HepG2 (cell line): ENCODE results near the gene THOP1. TPM values are rescaled to one million over a fixed set of nuclear protein-coding genes. Genes with fewer than 3 reads are reported as not detected.
"Not testable (repeated sequence)": the region's sequence is repeated elsewhere in the genome, so short reads cannot be mapped to it uniquely, and the experiment has no call there.

Source experiments
- ATAC-seq: fragments of 200-7000 bp; cut with Tn5 transposase; 3 replicates; pipeline ENCODE4 v1.9.1; 2020; ENCODE audit warnings: mild to moderate bottlenecking, moderate library complexity
- BruUV-seq: library from RNA; stranded (reverse); fragments of 400-500 nt; replicated peaks from 2 replicates; lab custom pipeline; 2021; lab: Mats Ljungman, UMichigan
- CTCF ChIA-PET: fragments of 300-600 bp; formaldehyde crosslinking; extraction: SDS; loops from one replicate; lab custom pipeline; 2021; ENCODE audit warnings: low total read pairs, inconsistent platforms, low intra/inter-chr PET ratio; lab: Yijun Ruan, JAX
- POLR2A ChIA-PET: fragments of 350-600 bp; sonication (Branson Sonifier 250); formaldehyde crosslinking; loops from one replicate; lab custom pipeline; 2020; ENCODE audit warnings: antibody characterized with exemption, inconsistent platforms; lab: Yijun Ruan, JAX
- DNase-seq: peaks from one replicate; pipeline ENCODE4 v3.0.0-alpha.2; 2015; ENCODE audit warnings: low spot score
- FAIRE-seq: peaks from 3 replicates; lab custom pipeline; 2011; peaks lifted over from hg19 to GRCh38; lab: Jason Lieb, UNC
- H2AFZ ChIP-seq: one replicate; pipeline ENCODE4 v1.6.1; 2011; ENCODE audit warnings: low read length, inconsistent platforms
- H3K27ac ChIP-seq: fragments of 300-600 bp; 3 replicates; pipeline ENCODE4 v1.8.0; 2011; ENCODE audit warnings: mixed run types, mild to moderate bottlenecking, mixed read lengths, low read length, inconsistent platforms; ENCODE audit not compliant: insufficient read depth; ENCODE audit errors: extremely low read length
- H3K27me3 ChIP-seq, 2 experiments: fragments of 200-600 bp in 1 of 2; 2 replicates in 1 of 2; 3 replicates in 1 of 2; pipeline versions ENCODE4 v1.6.0 to v1.8.0; 2011; ENCODE audit warnings: low read length in 2 of 2, mild to moderate bottlenecking in 2 of 2, moderate library complexity in 2 of 2, inconsistent platforms in 1 of 2; ENCODE audit not compliant: insufficient read depth in 2 of 2, control insufficient read depth in 1 of 2
- H3K36me3 ChIP-seq, 2 experiments: fragments of 200-600 bp in 1 of 2; replicated peaks in 1 of 2; 2 replicates in 1 of 2; 3 replicates in 1 of 2; pipeline versions ENCODE4 v1.5.1 to v1.8.0; 2011; ENCODE audit warnings: low read length in 2 of 2, inconsistent platforms in 1 of 2; ENCODE audit not compliant: insufficient read depth in 2 of 2, control insufficient read depth in 1 of 2
- H3K4me1 ChIP-seq: 2 replicates; pipeline ENCODE4 v1.5.1; 2012; ENCODE audit warnings: low read length, inconsistent platforms; ENCODE audit not compliant: insufficient read depth
- H3K4me2 ChIP-seq: 2 replicates; pipeline ENCODE4 v1.6.0; 2011; ENCODE audit warnings: low read depth, low read length, inconsistent platforms
- H3K4me3 ChIP-seq, 3 experiments: fragments of 200-600 bp in 1 of 3; sonication (generic), shearing (Covaris generic) in 1 of 3; replicated peaks in 1 of 3; 2 replicates each; pipeline ENCODE4 v1.5.1; 2011 to 2016; ENCODE audit warnings: low read length in 3 of 3, inconsistent platforms in 2 of 3, low read depth in 2 of 3, mild to moderate bottlenecking in 2 of 3, control low read depth in 1 of 3, mixed read lengths in 1 of 3; ENCODE audit not compliant: insufficient read depth in 1 of 3
- H3K79me2 ChIP-seq: one replicate; pipeline ENCODE4 v1.6.1; 2011; ENCODE audit warnings: low read length, inconsistent platforms; ENCODE audit not compliant: insufficient read depth
- H3K9ac ChIP-seq: 2 replicates; pipeline ENCODE4 v1.6.0; 2011; ENCODE audit warnings: mild to moderate bottlenecking, low read depth, low read length, inconsistent platforms; ENCODE audit not compliant: insufficient read depth
- H3K9me3 ChIP-seq: 2 replicates; pipeline ENCODE4 v1.5.1; 2012; ENCODE audit warnings: mild to moderate bottlenecking, low read length
- H4K20me1 ChIP-seq: 2 replicates; pipeline ENCODE4 v1.6.0; 2011; ENCODE audit warnings: inconsistent platforms, mild to moderate bottlenecking, low read length, moderate library complexity; ENCODE audit not compliant: insufficient read depth
- AGO2 ChIP-seq: fragments of 200-400 bp; formaldehyde crosslinking; optimal IDR thresholded peaks from 2 replicates; pipeline ENCODE3; 2017; ENCODE audit warnings: mild to moderate bottlenecking, low read depth, low read length, moderate library complexity
- BCL6 ChIP-seq: IDR thresholded peaks from 2 replicates; pipeline ENCODE4 v1.6.1; 2016; ENCODE audit warnings: missing genetic modification reagents, missing compliant biosample characterization
- DNMT1 ChIP-seq: sonication (generic); formaldehyde crosslinking; IDR thresholded peaks from 2 replicates; pipeline ENCODE4 v1.5.1; 2020; ENCODE audit warnings: mild to moderate bottlenecking, missing genetic modification reagents
- KMT2A ChIP-seq: sonication (generic); formaldehyde crosslinking; IDR thresholded peaks from 2 replicates; pipeline ENCODE4 v1.4.0; 2020; ENCODE audit warnings: missing genetic modification reagents
- RARG ChIP-seq: sonication (generic); formaldehyde crosslinking; IDR thresholded peaks from 2 replicates; pipeline ENCODE4 v1.4.0; 2020; ENCODE audit warnings: low read depth, mild to moderate bottlenecking, missing genetic modification reagents
- SETDB1 ChIP-seq: sonication (generic); formaldehyde crosslinking; IDR thresholded peaks from 2 replicates; pipeline ENCODE4 v1.5.1; 2020; ENCODE audit warnings: missing genetic modification reagents, mild to moderate bottlenecking, borderline replicate concordance
- SP140L ChIP-seq: sonication (generic); formaldehyde crosslinking; IDR thresholded peaks from 2 replicates; pipeline ENCODE4 v1.4.0; 2020; ENCODE audit warnings: missing genetic modification reagents, borderline replicate concordance
- TSC22D2 ChIP-seq: sonication (generic); formaldehyde crosslinking; IDR thresholded peaks from 2 replicates; pipeline ENCODE4 v1.5.1; 2020; ENCODE audit warnings: missing genetic modification reagents, mild to moderate bottlenecking, borderline replicate concordance
- ZFX ChIP-seq: sonication (generic); formaldehyde crosslinking; IDR thresholded peaks from 2 replicates; pipeline ENCODE4 v1.4.0; 2020; ENCODE audit warnings: mild to moderate bottlenecking, low read depth, missing genetic modification reagents, moderate library complexity
- ZNF230 ChIP-seq: sonication (generic); formaldehyde crosslinking; IDR thresholded peaks from 2 replicates; pipeline ENCODE4 v1.4.0; 2020; ENCODE audit warnings: mild to moderate bottlenecking, missing genetic modification reagents
- ZNF713 ChIP-seq: sonication (generic); formaldehyde crosslinking; IDR thresholded peaks from 2 replicates; pipeline ENCODE4 v1.4.0; 2020; ENCODE audit warnings: mild to moderate bottlenecking, missing genetic modification reagents
- ZSCAN30 ChIP-seq: sonication (generic); formaldehyde crosslinking; IDR thresholded peaks from 2 replicates; pipeline ENCODE4 v1.5.0; 2020; ENCODE audit warnings: mild to moderate bottlenecking, missing genetic modification reagents
- WGBS: methylation state at CpG from one replicate; pipeline ENCODE4 v1.1.6; 2017; ENCODE audit warnings: low lambda C conversion rate; 5-methylcytosine and 5-hydroxymethylcytosine counted together
- in situ Hi-C: cut with HindIII; loops from 2 replicates; pipeline ENCODE4 v1.10.0; 2017; ENCODE audit warnings: low pct_unique_long_range_greater_than_20kb; ENCODE audit not compliant: extremely low pct_ligation_motif_present
- intact Hi-C: fragments of 100-400 bp; cut with micrococcal nuclease; formaldehyde crosslinking; loops from one replicate; pipeline ENCODE4 v1.10.0; 2022; ENCODE audit not compliant: unreplicated experiment
- polyA plus RNA-seq, 8 experiments: library from polyadenylated mRNA; depleted of rRNA in 3 of 8; stranded (reverse) in 7 of 8; unstranded in 1 of 8; fragments of >200 nt; fragmentation: Illumina TruSeq in 4 of 8; extraction: Trizol in 4 of 8; gene quantifications; 2 replicates each; pipeline versions ENCODE4 v1.2.1 to v1.2.3, GENCODE V29; 2011 to 2016; ENCODE audit warnings: low read depth in 4 of 8, missing spikeins in 1 of 8, mixed read lengths in 1 of 8; ENCODE audit not compliant: insufficient read depth in 1 of 8
- total RNA-seq, 5 experiments: library from RNA; depleted of rRNA; stranded (reverse); fragments of >200 nt; fragmentation: Illumina TruSeq; extraction: Trizol; gene quantifications; 2 replicates each; pipeline ENCODE4 v1.2.3, GENCODE V29; 2016; ENCODE audit warnings: low read depth in 1 of 5
- TF ChIP-seq, protein P1 (sequence below): sonication (generic); formaldehyde crosslinking; IDR thresholded peaks from 2 replicates; pipeline ENCODE4 v1.4.0; 2020; ENCODE audit warnings: missing genetic modification reagents, borderline replicate concordance
- TF ChIP-seq, protein P2 (sequence below): sonication (generic); formaldehyde crosslinking; IDR thresholded peaks from 2 replicates; pipeline ENCODE4 v1.4.0; 2020; ENCODE audit warnings: missing genetic modification reagents

The THOP1 gene
- total and polyA plus RNA-seq, 2 of the 13 experiments (the other 11 are each of a cell fraction or from before 2014, with no cell fraction given), result 74.4 to 116 TPM

GRCh38 chr19:2817237-2817829 is 32.0 kb downstream of the THOP1 start:
- WGBS, result 94% methylated on average over 22 of the region's 22 CpGs

GRCh38 chr19:2819540-2820111 is 34.3 kb downstream of the THOP1 start, which contains the start of gene ZNF554:
TSS of gene ZNF554 (plus strand) at chr19:2819868. CDS start at chr19:2820072, 204 bp downstream.
- DNase-seq (peak; percentile 91), ATAC-seq (peak; percentile 87), FAIRE-seq (no peak)
- peak within 1 kb of the TSS; percentile 21 for H3K27ac ChIP-seq
- no peaks in the 10 kb centered on the region for H3K79me2 ChIP-seq
- no peaks in the 10 kb centered on the region; the same call in 1 of the 2 replicates for H3K4me1 ChIP-seq
- intact Hi-C loops (loop anchor here (2.0 kb wide), 2 partner anchors 21 to 47 kb away; partner anchors contain the start of genes ZNF555 and ZNF556), in situ Hi-C loops (loop anchor here (10.0 kb wide), 1 partner anchor 55 kb away; no protein-coding TSS in a partner anchor)
- CTCF ChIA-PET, result interaction anchor here (1.0 to 1.5 kb wide), 3 partner anchors 21 to 53 kb away, joined by 3 to 7 read pairs (median 4); no protein-coding TSS in a partner anchor
- no peaks in the 10 kb centered on the region for H4K20me1 ChIP-seq
- BruUV-seq, result no TSS peak
- H3K27me3 ChIP-seq, result no peaks in the 10 kb centered on the region
- POLR2A ChIA-PET, result interaction anchor here (1.0 to 1.7 kb wide), 6 partner anchors 8 to 47 kb away, joined by 4 to 11 read pairs (median 6); partner anchors contain the start of genes THOP1, ZNF555 and ZNF556
- H3K9me3 ChIP-seq, result no peaks in the 10 kb centered on the region
- peak within 1 kb of the TSS; percentile 60 to 84 (median 81) for H3K4me3 ChIP-seq
- peak within 1 kb of the TSS; percentile 84 for H3K9ac ChIP-seq
- no peaks in the 10 kb centered on the region; a peak in 1 of 5 replicates for H3K36me3 ChIP-seq
- peak within 1 kb of the TSS; percentile 88 for H3K4me2 ChIP-seq
- H2AFZ ChIP-seq, result no peak within 1 kb of the TSS
- 0% methylated on average over 7 of the region's 64 CpGs for WGBS
- TF ChIP-seq, protein P1, sequence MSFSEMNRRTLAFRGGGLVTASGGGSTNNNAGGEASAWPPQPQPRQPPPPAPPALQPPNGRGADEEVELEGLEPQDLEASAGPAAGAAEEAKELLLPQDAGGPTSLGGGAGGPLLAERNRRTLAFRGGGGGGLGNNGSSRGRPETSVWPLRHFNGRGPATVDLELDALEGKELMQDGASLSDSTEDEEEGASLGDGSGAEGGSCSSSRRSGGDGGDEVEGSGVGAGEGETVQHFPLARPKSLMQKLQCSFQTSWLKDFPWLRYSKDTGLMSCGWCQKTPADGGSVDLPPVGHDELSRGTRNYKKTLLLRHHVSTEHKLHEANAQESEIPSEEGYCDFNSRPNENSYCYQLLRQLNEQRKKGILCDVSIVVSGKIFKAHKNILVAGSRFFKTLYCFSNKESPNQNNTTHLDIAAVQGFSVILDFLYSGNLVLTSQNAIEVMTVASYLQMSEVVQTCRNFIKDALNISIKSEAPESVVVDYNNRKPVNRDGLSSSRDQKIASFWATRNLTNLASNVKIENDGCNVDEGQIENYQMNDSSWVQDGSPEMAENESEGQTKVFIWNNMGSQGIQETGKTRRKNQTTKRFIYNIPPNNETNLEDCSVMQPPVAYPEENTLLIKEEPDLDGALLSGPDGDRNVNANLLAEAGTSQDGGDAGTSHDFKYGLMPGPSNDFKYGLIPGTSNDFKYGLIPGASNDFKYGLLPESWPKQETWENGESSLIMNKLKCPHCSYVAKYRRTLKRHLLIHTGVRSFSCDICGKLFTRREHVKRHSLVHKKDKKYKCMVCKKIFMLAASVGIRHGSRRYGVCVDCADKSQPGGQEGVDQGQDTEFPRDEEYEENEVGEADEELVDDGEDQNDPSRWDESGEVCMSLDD, result peak; percentile 79; the same call in 1 of the 2 replicates
- TF ChIP-seq ZSCAN30, result 0 out of 2 replicates have a peak, but pooled peaks have one; percentile 58
- TF ChIP-seq KMT2A (CRISPR knock-in tag), result peak; percentile 68
- TF ChIP-seq ZNF713 (CRISPR knock-in tag), result no peak
- no peak for TF ChIP-seq SP140L (CRISPR knock-in tag)
- TF ChIP-seq ZNF230 (CRISPR knock-in tag), result peak; percentile 76; the same call in 1 of the 2 replicates
- TF ChIP-seq, protein P2, sequence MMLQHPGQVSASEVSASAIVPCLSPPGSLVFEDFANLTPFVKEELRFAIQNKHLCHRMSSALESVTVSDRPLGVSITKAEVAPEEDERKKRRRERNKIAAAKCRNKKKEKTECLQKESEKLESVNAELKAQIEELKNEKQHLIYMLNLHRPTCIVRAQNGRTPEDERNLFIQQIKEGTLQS (CRISPR knock-in tag), result peak; percentile 33; the same call in 1 of the 2 replicates
- TF ChIP-seq BCL6, result peak; percentile 54
- no peak for TF ChIP-seq DNMT1 (CRISPR knock-in tag)
- TF ChIP-seq SETDB1 (CRISPR knock-in tag), result no peak
- TF ChIP-seq RARG, result no peak
- peak; percentile 81; the same call in 1 of the 2 replicates for TF ChIP-seq ZFX (CRISPR knock-in tag)
- no peak for TF ChIP-seq TSC22D2 (CRISPR knock-in tag)

More at GRCh38 chr19:2817237-2817829, 32.0 kb downstream of the THOP1 start:
- DNase-seq, ATAC-seq, H3K36me3 ChIP-seq, BruUV-seq, H3K4me2 ChIP-seq, H3K9me3 ChIP-seq, intact Hi-C loops, H3K9ac ChIP-seq, H3K27me3 ChIP-seq, H4K20me1 ChIP-seq, H3K4me1 ChIP-seq, FAIRE-seq, H3K79me2 ChIP-seq, H3K27ac ChIP-seq, POLR2A ChIA-PET, H3K4me3 ChIP-seq, CTCF ChIA-PET, H2AFZ ChIP-seq: not testable (repeated sequence)
- in situ Hi-C loops, result loop anchor here (10.0 kb wide), 1 partner anchor 57 kb away; no protein-coding TSS in a partner anchor
- peak; percentile 37 for TF ChIP-seq AGO2
